ENCODE results near the gene TTC34.

The TTC34 gene

DNA sequence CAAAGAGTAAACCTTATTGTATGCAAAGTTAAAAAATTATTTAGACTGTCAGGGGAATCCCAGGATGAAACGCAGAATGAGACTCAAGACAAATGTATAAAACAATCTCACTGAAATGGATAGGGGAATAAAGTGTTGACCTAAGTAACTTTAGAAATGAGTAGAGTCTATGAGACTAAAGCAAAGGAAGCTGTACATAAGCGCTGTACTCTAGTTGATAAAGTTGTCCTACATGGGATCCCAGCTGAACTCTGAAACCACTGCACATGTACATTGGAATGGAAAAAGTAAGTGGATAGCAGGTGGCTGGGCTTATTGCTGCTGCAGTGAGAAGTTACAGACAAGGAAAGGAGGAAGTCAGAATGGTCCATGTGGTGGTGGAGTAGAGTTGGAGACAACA is 187.3 kb downstream of the TTC34 start:
- no peak for DNase-seq (ENCODE audit: low spot score)
- no peak for TF ChIP-seq CTCF (IDR thresholded peaks at IDR 0.05; ENCODE audit: extremely low read depth, insufficient read depth, missing control alignments)
- in situ Hi-C loops (cut with MboI; ENCODE audit: low pct_unique_long_range_greater_than_20kb, low sequenced_read_pairs, unreplicated experiment) = no loop called here

- in situ Hi-C loops (cut with MboI; ENCODE audit: low pct_unique_long_range_greater_than_20kb, low sequenced_read_pairs, unreplicated experiment) = no loop called here
- TF ChIP-seq CTCF (IDR thresholded peaks at IDR 0.05; ENCODE audit: extremely low read depth, insufficient read depth, missing control alignments) = no peak
- DNase-seq (ENCODE audit: low spot score) = no peak
Measured at GRCh38 chr1:2612591-2613365, 188.7 kb downstream of the TTC34 start.

GRCh38 chr1:2611621-2612437 is 189.7 kb downstream of the TTC34 start:
- in situ Hi-C loops (cut with MboI; ENCODE audit: low pct_unique_long_range_greater_than_20kb, low sequenced_read_pairs, unreplicated experiment) = no loop called here
- TF ChIP-seq CTCF (IDR thresholded peaks at IDR 0.05; ENCODE audit: extremely low read depth, insufficient read depth, missing control alignments) = no peak
- no peak for DNase-seq (ENCODE audit: low spot score)

DNA sequence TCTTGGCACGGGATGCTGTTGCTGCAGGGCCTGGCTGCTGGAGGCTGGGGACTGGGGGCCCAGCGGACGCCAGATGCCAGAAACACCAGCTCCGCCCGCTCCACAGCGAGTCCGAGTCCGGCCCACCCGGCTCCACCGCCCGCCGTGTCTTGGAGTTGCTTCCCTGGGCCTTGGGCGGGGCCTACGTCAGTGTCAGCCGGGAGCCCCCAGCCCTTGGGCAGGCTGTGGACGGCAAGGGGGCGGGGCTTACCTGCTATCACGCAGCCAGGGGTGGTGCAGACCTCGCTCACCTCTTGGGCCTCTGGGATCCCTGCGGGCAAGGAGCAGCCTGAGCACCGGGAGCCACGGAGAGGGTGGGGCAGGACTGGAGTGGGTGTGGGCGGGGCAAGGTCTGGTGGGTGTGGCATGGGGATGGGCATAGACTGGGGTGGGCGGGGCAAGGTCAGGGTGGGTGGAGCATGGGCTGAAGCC is 190.4 kb downstream of the TTC34 start:
- TF ChIP-seq CTCF (IDR thresholded peaks at IDR 0.05; ENCODE audit: extremely low read depth, insufficient read depth, missing control alignments) = no peak
- in situ Hi-C loops (cut with MboI; ENCODE audit: low pct_unique_long_range_greater_than_20kb, low sequenced_read_pairs, unreplicated experiment) = no loop called here
- no peak for DNase-seq (ENCODE audit: low spot score)

DNA sequence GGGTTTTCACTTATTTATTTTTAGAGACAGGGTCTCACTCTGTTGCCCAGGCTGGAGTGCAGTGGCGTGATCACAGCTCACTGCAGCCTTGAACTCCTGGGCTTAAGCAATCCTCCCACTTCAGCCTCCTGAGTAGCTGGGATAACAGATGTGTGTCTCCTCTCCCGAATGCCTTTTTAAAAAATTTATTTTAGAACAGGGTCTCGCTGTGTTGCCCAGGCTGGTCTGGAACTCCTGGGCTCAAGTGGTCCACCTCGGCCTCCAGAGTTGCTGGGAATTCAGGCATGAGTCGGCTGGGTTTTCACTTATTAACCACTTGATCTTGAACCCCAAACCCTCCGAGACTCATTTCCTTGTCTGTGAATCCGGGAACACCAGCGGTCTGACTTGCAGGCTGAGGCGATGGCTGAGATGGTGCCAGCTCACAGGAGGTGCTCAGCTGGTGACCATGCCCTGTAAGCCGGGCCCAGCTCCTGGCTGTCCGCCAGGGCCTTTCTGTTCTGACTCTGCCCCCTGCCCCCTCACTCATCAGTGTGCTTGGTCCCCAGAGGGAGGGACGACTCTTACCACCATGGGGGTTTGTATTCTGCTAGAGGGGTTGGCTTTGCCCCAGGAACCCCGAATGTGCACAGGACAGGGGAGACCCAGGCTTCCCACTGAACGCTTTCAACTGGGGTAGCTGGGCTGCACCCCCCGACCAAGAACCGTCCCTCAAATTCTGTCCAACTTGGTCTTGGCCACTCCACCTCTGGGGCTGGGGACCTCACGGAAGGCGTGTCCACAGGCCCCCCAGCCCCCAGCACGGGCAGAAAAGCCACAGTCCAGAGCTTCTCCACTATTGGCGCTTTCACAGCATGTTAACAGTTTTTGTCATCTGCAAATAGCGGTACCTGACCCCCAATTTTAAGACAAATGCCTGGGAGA is 191.2 kb downstream of the TTC34 start:
- no peak for DNase-seq (ENCODE audit: low spot score)
- in situ Hi-C loops (cut with MboI; ENCODE audit: low pct_unique_long_range_greater_than_20kb, low sequenced_read_pairs, unreplicated experiment) = no loop called here
- no peak for TF ChIP-seq CTCF (IDR thresholded peaks at IDR 0.05; ENCODE audit: extremely low read depth, insufficient read depth, missing control alignments)

All from GM13977 (cell line).